Astrocyte of the spinal cord (primary cell): ENCODE results near the gene TUBAL3.
"Not testable (repeated sequence)": the region's sequence is repeated elsewhere in the genome, so short reads cannot be mapped to it uniquely, and the experiment has no call there.

Source experiments
- DNase-seq: peaks from one replicate; pipeline ENCODE4 v3.0.0; 2011; ENCODE audit warnings: low read depth, low spot score
- H3K4me3 ChIP-seq: 2 replicates; pipeline ENCODE4 v1.5.1; 2011; ENCODE audit warnings: low read depth, mild to moderate bottlenecking, low read length, moderate library complexity
- CTCF ChIP-seq: IDR thresholded peaks from 2 replicates; pipeline ENCODE4 v1.5.1; 2012; ENCODE audit warnings: low read depth, mild to moderate bottlenecking, low read length, inconsistent platforms
- in situ Hi-C: cut with HindIII; loops from 2 replicates; pipeline ENCODE4 v1.10.0; 2017; ENCODE audit warnings: low sequenced_read_pairs

Gene TUBAL3

GRCh38 chr10:5390607-5391205, 13.9 kb downstream of the TUBAL3 start:
- no peak for DNase-seq
- no peak overlapping the region for H3K4me3 ChIP-seq
- TF ChIP-seq CTCF: no peak
- in situ Hi-C loops: no loop called here

- in situ Hi-C loops: no loop called here
- TF ChIP-seq CTCF: no peak
- DNase-seq: no peak
- H3K4me3 ChIP-seq: no peak overlapping the region
These were observed 17.5 kb downstream of the TUBAL3 start for GRCh38 chr10:5387169-5387568.

GRCh38 chr10:5385224-5385623, 19.4 kb downstream of the TUBAL3 start:
- in situ Hi-C loops: no loop called here
- no peak overlapping the region for H3K4me3 ChIP-seq
- TF ChIP-seq CTCF: no peak
- no peak for DNase-seq

- no peak overlapping the region for H3K4me3 ChIP-seq
- no peak for DNase-seq
- in situ Hi-C loops: no loop called here
- TF ChIP-seq CTCF: no peak
These were observed 23.4 kb downstream of the TUBAL3 start for GRCh38 chr10:5381187-5381586.

- DNase-seq, H3K4me3 ChIP-seq, in situ Hi-C loops: not testable (repeated sequence)
These were observed 24.2 kb downstream of the TUBAL3 start for GRCh38 chr10:5380395-5380794.

GRCh38 chr10:5379202-5379601, 25.4 kb downstream of the TUBAL3 start:
- in situ Hi-C loops, H3K4me3 ChIP-seq, DNase-seq: not testable (repeated sequence)

GRCh38 chr10:5376450-5376849, 28.2 kb downstream of the TUBAL3 start:
- TF ChIP-seq CTCF: no peak
- in situ Hi-C loops: no loop called here

More at GRCh38 chr10:5376450-5376849, 28.2 kb downstream of the TUBAL3 start:
- H3K4me3 ChIP-seq: no peak overlapping the region
- DNase-seq: no peak
